GM18505 (cell line): ENCODE measurements around the gene ATP2B2.

Experiments used
- ATAC-seq: cut with Tn5 transposase; IDR thresholded peaks from one replicate; pipeline ENCODE4 v1.9.1; 2021; ENCODE audit not compliant: unreplicated experiment
- POLR2A ChIP-seq: IDR thresholded peaks from 4 replicates; pipeline ENCODE4 v1.6.1; 2011; ENCODE audit warnings: borderline replicate concordance; ENCODE audit not compliant: insufficient read depth, insufficient read length; ENCODE audit errors: extremely low read depth

The ATP2B2 gene

DNA sequence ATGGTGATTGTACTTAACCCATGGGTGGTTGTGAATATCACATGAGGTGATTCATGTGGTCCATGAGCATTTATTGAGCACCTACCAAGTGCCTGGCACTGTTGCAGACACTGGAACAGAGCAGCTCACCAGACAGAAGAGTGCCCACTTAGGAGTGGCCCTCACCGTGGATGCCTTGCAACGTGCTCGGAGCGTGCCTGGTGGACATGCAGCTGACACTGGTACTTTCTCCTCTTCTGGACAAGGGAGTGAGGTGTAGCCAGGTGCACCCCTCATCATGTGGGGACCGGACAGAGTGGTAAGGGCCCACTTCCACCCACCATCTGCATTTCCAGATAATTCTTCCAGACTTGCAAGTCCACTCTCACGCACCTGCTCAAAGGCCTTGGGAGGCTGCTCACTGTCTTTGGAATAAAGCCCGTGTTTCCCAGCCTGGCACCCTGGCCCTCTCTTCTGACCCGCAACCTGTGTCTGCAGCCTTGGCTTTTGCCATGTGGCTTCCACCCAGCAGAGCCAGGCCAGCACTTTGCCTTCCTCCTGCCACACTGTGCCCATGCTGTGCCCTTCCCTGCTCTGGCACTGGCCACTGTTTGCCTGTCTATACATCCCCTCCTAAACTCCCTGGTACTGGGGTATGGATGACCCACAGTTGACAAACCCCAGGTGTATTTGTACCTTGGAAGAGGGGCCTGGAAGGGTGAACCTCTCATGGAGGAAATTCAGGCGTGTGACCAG is 93.6 kb downstream of the ATP2B2 start:
- no peak for TF ChIP-seq POLR2A
- no peak for ATAC-seq

DNA sequence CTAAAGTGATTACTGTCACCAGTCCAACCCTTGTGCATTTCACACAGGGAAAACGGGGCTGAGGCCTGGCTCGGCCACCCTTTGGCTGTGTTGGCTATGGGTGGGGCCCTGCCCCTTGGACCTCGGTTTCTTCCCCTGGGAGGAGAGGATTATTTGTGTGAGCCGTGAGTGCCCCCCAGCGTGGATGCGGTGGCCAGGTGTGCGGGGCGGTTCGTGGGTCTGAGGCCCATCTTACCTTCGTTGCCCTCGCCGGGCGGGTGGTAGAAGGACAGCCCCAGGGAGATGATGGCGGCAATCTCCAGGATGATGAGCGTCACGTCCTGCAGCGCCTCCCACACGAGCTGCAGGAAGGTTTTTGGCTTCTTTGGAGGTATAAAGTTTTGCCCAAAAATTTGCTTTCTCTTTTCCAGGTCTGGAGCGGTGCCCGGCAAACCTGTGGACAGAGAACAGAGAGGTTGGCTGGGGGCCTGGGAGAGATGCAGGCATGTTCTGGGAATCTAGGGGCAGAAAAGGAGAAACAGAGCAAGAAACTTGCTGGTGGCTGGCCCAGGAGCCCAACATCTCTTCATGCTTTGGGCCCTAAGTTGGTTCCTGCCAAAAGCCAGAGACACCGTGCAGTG is 94.9 kb downstream of the ATP2B2 start:
- no peak for TF ChIP-seq POLR2A

DNA sequence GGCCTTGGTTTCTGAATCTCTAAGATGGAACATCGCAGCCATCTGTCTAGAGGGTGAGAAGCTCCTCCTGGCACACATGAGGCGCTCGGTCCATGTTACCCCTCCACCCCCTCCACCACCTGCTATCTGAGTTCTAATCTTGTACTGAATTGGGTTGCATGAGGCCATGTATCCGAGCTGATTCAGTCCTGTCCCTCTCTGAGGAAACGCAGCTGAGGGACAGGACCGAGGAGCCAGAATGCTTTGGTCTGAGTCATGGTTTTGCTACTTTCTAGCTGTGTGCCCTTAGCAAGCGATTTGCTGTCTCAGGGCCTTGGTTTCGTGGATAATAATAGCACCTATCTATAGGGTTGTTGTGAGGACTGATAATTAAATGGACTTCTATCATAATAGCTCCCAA is 96.7 kb downstream of the ATP2B2 start:
- ATAC-seq = no peak
- no peak for TF ChIP-seq POLR2A

More for the DNA sequence above, 94.9 kb downstream of the ATP2B2 start:
- ATAC-seq = no peak

DNA sequence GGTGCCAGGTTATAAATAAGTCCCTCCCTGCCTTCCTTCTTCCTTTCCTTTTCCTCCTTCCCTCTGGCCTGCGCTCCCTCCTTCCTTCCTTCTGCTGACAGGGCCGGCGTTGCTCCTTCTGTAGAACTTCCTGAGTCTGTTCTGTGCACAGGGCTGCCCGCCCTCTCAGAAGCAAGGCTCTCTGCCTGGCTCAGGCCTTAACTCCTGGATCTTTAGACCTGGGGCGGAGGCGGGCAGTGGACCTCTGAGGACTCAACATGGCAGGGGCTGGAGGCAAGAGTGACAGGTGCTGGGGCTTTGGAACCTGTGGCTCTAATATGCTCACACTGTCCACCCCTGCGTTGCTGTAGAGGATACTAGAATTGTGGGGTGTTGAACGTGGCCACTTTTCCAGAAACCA is 98.0 kb downstream of the ATP2B2 start:
- no peak for TF ChIP-seq POLR2A
- no peak for ATAC-seq

DNA sequence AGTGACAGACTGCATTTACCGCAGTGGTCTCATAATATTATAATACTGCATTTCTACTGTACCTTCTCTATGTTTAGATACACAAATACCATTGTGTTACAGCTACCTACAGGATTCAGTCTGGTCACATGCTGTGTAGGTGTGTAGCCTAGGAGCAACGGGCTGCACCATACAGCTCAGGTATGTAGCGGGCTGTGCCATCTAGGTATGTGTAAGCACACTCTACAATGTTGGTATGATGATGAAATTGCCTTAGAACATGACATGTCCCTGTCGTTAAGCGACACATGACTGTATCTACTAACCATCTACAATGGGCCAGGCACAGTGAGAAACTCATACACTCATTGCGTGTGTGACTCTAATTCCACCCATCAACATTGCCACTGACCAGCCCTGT is 99.0 kb downstream of the ATP2B2 start:
- no peak for TF ChIP-seq POLR2A

DNA sequence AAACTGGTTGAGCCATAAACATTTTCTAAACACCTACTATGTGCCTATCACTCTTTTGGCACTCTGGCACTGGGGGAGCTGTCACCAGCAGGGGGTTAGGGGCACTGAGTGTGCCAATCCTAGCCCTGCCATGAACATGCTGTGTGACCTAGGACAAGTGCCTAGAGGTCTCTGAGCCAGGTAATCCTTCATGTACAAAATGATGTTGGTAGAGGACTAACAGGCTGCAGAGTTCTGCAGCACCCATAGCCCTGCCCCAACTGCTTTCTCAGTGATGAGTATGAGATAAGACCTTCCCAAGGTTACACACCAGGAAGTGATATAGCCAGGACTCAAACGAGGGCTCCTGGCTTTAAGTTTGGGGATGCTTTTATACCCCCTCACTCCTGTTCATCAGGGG is 99.6 kb downstream of the ATP2B2 start:
- ATAC-seq = no peak
- TF ChIP-seq POLR2A = no peak

More for the DNA sequence above, 99.0 kb downstream of the ATP2B2 start:
- no peak for ATAC-seq

DNA sequence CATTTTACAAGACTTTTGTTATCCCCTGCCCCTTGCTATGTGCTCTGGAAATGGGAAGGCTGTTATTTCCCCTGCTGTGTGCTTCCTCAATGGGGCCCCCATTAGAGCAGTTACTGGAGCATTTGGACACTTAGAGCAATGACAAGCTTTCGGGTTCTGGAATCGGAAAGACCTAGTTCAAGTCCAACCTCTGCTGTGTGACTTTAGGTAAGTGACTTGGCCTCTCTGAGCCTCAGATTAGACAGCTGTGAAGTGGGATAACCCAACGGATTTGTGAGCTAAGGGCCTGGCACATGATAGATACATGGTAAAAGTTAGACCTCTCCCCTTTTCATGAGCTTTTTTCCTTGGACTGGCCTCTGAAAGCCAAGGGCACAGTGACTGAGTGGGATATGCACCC is 100.5 kb downstream of the ATP2B2 start:
- ATAC-seq = no peak
- TF ChIP-seq POLR2A = no peak

DNA sequence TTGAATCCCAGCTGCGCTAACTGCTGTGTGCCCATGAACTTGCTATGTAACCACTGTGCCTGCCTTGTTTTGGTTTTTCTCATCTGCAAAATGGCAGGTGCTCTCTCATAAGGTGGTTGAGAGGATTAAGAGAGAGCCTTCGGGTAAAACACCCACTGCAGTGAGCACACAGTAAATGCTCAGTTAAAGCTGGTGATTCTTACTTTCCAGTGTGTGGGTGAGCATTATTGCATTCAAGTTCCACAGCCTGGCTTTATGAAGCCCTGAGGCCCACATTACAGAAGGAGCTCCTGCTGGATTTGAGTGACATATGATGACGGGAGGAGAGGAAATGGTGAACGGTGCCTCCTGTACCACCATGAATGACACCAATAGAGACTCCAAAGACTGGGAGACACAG is 101.0 kb downstream of the ATP2B2 start:
- ATAC-seq = no peak
- TF ChIP-seq POLR2A = no peak

DNA sequence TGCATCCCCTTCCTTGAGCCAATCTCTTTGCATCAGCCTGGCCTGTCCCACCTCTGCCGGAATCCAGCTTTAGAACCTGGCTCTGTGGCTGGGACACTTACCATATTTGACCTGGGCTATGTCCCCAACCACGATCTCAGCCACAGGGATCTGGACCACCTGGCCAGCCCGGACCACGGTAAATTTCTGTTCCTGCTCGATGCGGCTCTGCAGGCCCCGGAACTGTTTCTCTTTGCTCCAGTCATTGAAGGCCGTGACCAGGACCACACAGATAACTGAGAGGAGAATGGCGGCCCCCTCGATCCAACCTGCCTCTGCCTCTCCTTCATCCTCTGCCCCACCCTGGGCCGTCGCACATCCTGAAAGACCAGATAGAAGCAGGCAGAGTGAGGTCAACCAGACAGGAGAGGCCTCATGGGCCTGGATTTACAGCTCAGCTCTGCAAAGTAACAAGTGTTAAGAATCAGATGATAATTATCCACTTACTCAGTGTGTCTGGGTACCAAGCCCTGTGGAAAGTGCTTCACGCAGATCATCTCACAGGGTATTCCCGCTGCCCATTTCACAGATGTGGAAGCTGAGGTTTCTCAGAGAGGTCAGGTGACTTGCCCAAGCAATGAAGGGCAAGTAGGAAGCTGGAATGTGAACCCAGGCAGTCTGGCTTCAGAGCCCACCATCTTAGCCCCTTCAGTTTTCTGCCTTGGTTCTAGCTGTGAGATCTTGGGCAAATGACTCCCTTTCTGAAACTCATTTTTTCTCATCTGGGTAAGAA is 103.2 kb downstream of the ATP2B2 start:
- TF ChIP-seq POLR2A = no peak
- ATAC-seq = no peak

DNA sequence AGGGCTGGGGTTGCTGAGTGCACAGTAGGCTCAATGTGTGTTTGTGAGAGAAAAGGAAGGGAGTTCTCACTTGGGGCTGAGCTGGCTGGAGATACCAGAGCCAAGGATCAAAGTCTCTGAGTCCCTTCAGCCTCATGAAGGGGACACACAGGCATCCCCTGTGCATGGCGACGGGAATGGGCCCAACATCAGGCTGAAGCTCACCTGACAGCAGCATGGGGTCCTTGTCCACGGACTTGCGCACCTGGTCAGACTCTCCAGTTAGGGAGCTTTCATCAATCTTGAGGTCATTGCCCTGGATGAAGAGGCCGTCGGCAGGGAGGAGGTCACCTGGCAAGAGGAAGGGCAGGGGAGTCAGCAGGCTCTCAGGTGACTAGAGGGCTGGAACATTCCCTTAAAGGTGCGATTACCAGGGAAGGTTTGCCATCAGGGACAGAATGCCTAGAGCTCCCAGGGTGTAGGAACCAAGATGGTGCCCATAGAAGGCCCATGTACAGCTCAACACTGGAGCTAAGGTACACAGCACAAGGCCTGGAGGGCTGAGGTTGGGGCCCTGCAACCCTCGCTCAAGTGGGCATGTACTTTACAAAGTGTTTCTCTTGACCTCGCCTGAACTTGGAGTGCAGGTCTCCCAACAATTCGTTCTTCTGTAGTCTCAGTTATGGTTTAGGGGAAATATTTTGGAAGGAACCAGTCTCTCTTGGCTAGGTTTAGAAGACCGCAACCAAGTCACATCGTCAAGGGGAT is 104.5 kb downstream of the ATP2B2 start:
- ATAC-seq = no peak
- TF ChIP-seq POLR2A = no peak

DNA sequence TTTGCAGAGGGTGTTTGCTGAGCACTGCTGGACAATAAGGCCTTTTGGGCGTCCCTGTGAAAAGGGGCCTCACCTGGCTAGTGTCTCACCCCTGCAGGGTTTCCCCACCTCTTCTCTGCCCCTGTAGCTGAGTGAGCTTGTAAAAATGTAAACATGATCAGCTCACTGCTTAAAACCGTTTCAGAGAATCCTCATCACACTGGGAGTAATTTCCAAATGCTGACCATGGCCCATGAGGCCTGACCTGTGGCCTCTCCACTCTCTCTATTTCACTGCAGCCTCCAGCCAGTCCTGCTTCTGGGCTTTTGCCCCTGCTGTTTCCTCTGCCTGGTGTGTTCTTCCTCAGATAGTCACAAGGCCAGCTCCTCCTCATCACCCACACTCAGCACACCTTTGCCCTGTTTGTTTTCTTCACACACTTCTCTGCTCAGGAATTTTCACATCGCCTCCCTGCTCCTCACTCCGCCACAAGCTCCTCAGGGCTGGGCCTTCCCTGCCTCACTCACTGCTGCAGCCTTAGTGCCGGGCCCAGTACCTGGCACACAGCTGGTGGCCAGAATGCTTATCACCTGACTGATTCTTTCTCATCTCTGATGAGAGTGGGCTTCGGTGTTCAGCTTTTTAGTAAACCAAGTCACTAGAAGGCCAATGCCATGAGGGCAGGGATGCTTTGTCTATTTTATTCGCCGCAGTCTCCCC is 105.2 kb downstream of the ATP2B2 start:
- ATAC-seq = no peak
- TF ChIP-seq POLR2A = no peak

DNA sequence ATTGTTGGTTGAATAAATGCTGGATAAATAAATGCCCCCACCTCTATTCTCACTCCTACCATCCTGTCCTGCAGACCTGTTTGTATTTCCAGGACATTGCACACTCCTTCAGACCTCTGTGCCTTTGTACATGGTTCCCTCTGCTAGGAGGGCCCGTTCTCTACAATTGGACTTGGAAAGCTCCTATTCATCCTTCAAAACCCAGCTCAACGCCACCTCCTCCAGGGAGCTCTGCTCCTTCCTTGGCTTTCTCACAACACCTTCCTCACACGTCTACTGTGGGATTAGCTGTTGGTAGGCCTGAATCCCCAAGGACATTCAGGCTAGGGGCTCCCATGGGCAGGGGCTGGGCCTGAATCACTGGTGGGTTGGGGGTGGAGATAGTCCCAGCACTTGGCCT is 105.8 kb downstream of the ATP2B2 start:
- no peak for ATAC-seq
- no peak for TF ChIP-seq POLR2A

DNA sequence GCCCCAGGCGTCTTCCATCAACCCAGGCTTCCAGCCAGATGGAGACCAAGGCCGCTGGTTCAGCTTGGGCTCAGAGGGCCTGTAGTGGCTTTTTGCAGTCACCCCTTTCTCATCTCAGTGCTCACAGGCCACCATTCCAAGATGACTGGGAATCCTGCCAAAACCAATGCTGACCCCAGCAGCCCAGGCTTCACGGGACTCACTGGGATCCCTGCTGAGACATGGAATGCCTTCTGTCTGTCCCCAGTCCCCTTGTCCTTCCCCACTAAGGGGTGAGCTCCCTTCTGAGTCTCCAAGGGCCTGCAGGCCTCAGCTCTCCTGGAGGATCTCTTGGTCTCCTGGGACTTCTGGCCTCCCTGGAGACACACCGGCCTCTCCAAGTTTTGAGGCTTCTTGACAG is 107.0 kb downstream of the ATP2B2 start:
- ATAC-seq = no peak
- TF ChIP-seq POLR2A = no peak

DNA sequence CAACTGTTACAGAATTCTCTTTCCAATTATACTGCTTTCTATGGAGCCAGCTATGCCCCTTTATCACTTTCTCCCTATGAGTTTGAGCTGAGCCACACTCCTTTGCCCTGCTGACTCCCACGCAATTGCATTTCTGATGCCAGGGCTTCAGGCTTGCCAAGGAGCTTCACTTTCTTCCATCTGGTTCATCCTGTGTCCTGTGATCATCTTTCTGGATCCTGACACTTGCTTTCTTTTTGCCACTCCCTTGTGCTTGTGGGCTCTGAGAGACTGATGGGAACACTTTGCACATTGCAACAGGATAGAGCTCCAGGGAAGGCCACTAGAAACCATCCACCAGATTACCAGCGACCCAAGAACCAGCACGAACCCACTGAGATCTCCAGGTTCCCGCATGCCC is 107.5 kb downstream of the ATP2B2 start:
- no peak for TF ChIP-seq POLR2A
- no peak for ATAC-seq

DNA sequence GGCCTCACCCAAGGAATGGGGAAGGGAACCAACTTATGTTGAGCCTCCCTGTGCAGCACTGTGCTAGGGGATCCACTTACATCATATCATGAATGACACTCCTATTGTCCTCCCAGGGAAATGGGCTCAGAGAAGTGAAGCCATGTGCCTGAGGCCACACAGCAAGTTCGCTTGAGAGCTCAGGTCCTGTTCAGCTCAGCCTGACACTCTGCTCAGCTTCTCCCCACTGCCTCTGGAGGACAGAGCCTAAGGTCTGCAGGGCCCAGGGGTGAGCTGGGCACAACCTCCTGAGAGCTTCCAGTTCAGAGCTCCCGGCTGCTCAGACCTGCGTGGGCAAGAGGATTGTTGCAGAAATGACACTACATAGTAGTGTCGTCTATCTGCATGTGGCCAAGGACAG is 108.5 kb downstream of the ATP2B2 start:
- no peak for ATAC-seq
- no peak for TF ChIP-seq POLR2A
